GM20431 (cell line): ENCODE measurements around the gene USP32.
"Not testable (repeated sequence)": the region's sequence is repeated elsewhere in the genome, so short reads cannot be mapped to it uniquely, and the experiment has no call there.

Experiments used
- in situ Hi-C: fragments of 300-500 bp; cut with MseI, MboI; formaldehyde crosslinking; loops from one replicate; pipeline ENCODE4 v1.15.0; 2020; ENCODE audit warnings: low sequenced_read_pairs; ENCODE audit not compliant: unreplicated experiment

USP32 gene

GRCh38 chr17:60410001-60410400 is 18.1 kb upstream of the USP32 start:
- in situ Hi-C loops, result loop anchor here (25.0 kb wide), 1 partner anchor 227 kb away; no protein-coding TSS in a partner anchor

- in situ Hi-C loops, result loop anchor here (25.0 kb wide), 1 partner anchor 230 kb away; no protein-coding TSS in a partner anchor
These were observed 15.0 kb upstream of the USP32 start for GRCh38 chr17:60406887-60407286.

- in situ Hi-C loops, result loop anchor here (25.0 kb wide), 1 partner anchor 233 kb away; no protein-coding TSS in a partner anchor
These were observed 12.0 kb upstream of the USP32 start for GRCh38 chr17:60403962-60404361.

- in situ Hi-C loops, result loop anchor here (25.0 kb wide), 1 partner anchor 234 kb away; no protein-coding TSS in a partner anchor
These were observed 11.5 kb upstream of the USP32 start for GRCh38 chr17:60403523-60403810.

- in situ Hi-C loops, result loop anchor here (25.0 kb wide), 1 partner anchor 235 kb away; no protein-coding TSS in a partner anchor
These were observed 9.9 kb upstream of the USP32 start for GRCh38 chr17:60401819-60402218.

- in situ Hi-C loops, result no loop called here
These were observed 6.5 kb upstream of the USP32 start for GRCh38 chr17:60398227-60398959.

- in situ Hi-C loops, result no loop called here
These were observed 4.5 kb upstream of the USP32 start for GRCh38 chr17:60396412-60396811.

GRCh38 chr17:60395508-60396065 is 3.7 kb upstream of the USP32 start:
- in situ Hi-C loops, result no loop called here

- in situ Hi-C loops, result no loop called here
These were observed 2.1 kb upstream of the USP32 start for GRCh38 chr17:60393840-60394723.

GRCh38 chr17:60392845-60393702 is 1.1 kb upstream of the USP32 start:
- in situ Hi-C loops, result no loop called here

GRCh38 chr17:60391471-60392041 is 377 bp downstream of the USP32 start:
- in situ Hi-C loops, result no loop called here

- in situ Hi-C loops, result no loop called here
These were observed 935 bp downstream of the USP32 start for GRCh38 chr17:60390925-60391470.

- in situ Hi-C loops, result no loop called here
These were observed 1.7 kb downstream of the USP32 start for GRCh38 chr17:60390186-60390585.

- in situ Hi-C loops, result no loop called here
These were observed 3.2 kb downstream of the USP32 start for GRCh38 chr17:60388742-60389141.

- in situ Hi-C loops, result no loop called here
These were observed 4.3 kb downstream of the USP32 start for GRCh38 chr17:60387666-60388065.

GRCh38 chr17:60386147-60387058 is 5.5 kb downstream of the USP32 start:
- in situ Hi-C loops, result no loop called here

GRCh38 chr17:60384921-60385320 is 7.0 kb downstream of the USP32 start:
- in situ Hi-C loops, result not testable (repeated sequence)

GRCh38 chr17:60383379-60383778 is 8.6 kb downstream of the USP32 start:
- in situ Hi-C loops, result no loop called here
